H1 (cell line): Measurements from ENCODE around the gene RGS3. TPM values are rescaled to one million over a fixed set of nuclear protein-coding genes. Genes with fewer than 3 reads are reported as not detected.

ENCODE experiments used
- EP300 ChIP-seq, 2 experiments: IDR thresholded peaks; 1 replicate in 1 of 2; 2 replicates in 1 of 2; pipeline ENCODE4 v1.6.1; 2011 to 2012; ENCODE audit warnings: low read depth in 2 of 2, low read length in 2 of 2, mild to moderate bottlenecking in 2 of 2, borderline replicate concordance in 1 of 2, inconsistent platforms in 1 of 2, moderate library complexity in 1 of 2
- polyA plus RNA-seq, 7 experiments: library from polyadenylated mRNA; depleted of rRNA in 3 of 7; stranded (reverse) in 5 of 7; unstranded in 2 of 7; fragments of >200 nt in 5 of 7; fragments of 200-250 nt in 2 of 7; gene quantifications; 1 replicate in 5 of 7; 2 replicates in 1 of 7; 4 replicates in 1 of 7; pipeline versions ENCODE4 v1.2.1 to v1.2.3, GENCODE V29; 2011 to 2013; ENCODE audit warnings: missing spikeins in 2 of 7, mixed read lengths in 2 of 7
- total RNA-seq: library from RNA; stranded (reverse); fragmentation: NEBNext Ultra II Directional; extraction: Animal tissue kit (Norgen Biotek cat#: 25700); gene quantifications from 2 replicates; pipeline ENCODE4 v1.2.1, GENCODE V29; 2021

Gene RGS3
- total and polyA plus RNA-seq, 2 of the 8 experiments (the other 6 are each of a cell fraction or from before 2014, with no cell fraction given), result 12.6 to 18.2 TPM

- no peak for TF ChIP-seq EP300 (IDR thresholded peaks at IDR 0.05; ENCODE audit: borderline replicate concordance in 1 of 2, low read depth in 2 of 2, low read length in 2 of 2)
- TF ChIP-seq, all 59 proteins: peak for 0
Measured at GRCh38 chr9:113573959-113574352, 110.4 kb downstream of the RGS3 start (continued).
